Heart left ventricle (tissue), 13 donors: Measurements from ENCODE around the gene UBE2R2.

Experiments used
- CTCF ChIP-seq, 12 donors: fragments of 200-600 bp; sonication (generic) in 4 of 12; IDR thresholded peaks; one replicate each; pipeline versions ENCODE4 v1.5.0 to v1.8.0; 2018 to 2022; ENCODE audit warnings: antibody characterized with exemption in 12 of 12, mild to moderate bottlenecking in 5 of 12
- POLR2A ChIP-seq, 2 donors: fragments of 450-650 bp; IDR thresholded peaks; one replicate each; pipeline ENCODE4 v1.6.1; 2017; ENCODE audit warnings: antibody characterized with exemption in 2 of 2, mild to moderate bottlenecking in 2 of 2, moderate library complexity in 2 of 2
- donor health status: ischemic (EF 13 %, LVEDD 7.1; RV severe dilation, severe dysfunction).
- donor health status: DM: no; HTN: yes; CAD: no.
- donor health status: DM: no; HTN: no; CAD: no.
- donor health status: ischemic (EF 25% LVEDD 6.9; RV normal size, moderate dysfunction).
- donor health status: ischemic (EF 25% LVEDD 5.7; RV mildly dilated, moderate dysfunction).
- donor health status: ischemic (EF 35%, LVEDD 5.7; RV mildly dilated, moderate dysfunction).
- donor health status: nonischemic (EF 11% LVEDD 7.7; RV severe dilation, severe dysfunction).
- donor health status: DM: yes; HTN: yes; CAD: no.
- donor health status: PGD.
- donor health status: ischemic (EF 29% LVEDD 5.4; RV normal size, mild dysfunction).
- donor health status: nonischemic (EF 23%, LVEDD 6.1; RV moderate dilation, normal function).

DNA sequence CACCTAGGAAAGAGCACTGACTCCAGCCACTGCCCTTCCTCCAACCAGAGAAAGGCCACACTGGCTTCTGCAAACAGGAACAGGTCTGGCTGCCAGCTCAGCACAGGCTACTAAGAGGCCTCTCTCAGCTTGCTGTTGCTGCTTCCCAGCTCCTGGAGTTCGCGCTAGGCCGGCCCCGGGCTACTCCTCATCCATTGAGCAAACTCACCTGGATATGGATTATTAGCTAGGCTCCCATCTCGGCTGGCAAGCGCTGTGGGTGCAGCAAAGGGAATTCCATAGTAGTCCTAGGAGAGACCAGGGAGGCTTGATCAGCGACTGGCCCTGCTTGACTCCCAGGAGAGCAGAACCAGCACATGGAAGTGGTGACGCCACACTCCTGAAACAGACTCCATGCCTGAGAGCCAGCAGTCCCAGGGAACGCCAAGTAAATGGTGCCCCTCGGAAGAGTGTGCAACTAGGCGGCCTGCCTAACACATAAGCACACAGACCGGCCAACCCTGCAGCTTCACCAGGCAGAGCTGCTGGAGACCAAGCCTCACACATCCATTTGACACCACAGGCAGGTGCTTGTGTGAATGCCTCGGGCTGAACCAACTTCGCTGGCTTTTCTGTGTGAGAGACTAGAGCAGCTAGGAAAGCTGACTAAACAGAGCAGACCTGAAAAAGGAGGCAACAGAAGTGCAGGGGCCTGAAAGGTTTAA lies 107.2 kb downstream of the UBE2R2 start:
- TF ChIP-seq CTCF (IDR thresholded peaks at IDR 0.05) (no peak), POLR2A (IDR thresholded peaks at IDR 0.05) (no peak)
